Esophagus muscularis mucosa (tissue), 4 donors: ENCODE measurements around the gene CAMKV.

Experiments used
- EP300 ChIP-seq: sonication (generic); formaldehyde crosslinking; IDR thresholded peaks from one replicate; pipeline ENCODE4 v1.6.1; 2017; ENCODE audit warnings: antibody characterized with exemption
- POLR2A ChIP-seq: fragments of 450-650 bp; IDR thresholded peaks from one replicate; pipeline ENCODE4 v1.6.1; 2017; ENCODE audit warnings: antibody characterized with exemption, moderate library complexity, mild to moderate bottlenecking, low read depth
- POLR2AphosphoS5 ChIP-seq, 2 donors: sonication (generic); formaldehyde crosslinking; IDR thresholded peaks; one replicate each; pipeline ENCODE4 v1.6.1; 2017; ENCODE audit warnings: antibody characterized with exemption in 2 of 2
- TF ChIP-seq, protein P1 (sequence below), 3 experiments: fragments of 200-600 bp in 2 of 3; fragments of 450-650 bp in 1 of 3; sonication (generic) in 2 of 3; IDR thresholded peaks; one replicate each; pipeline ENCODE4 v1.5.1; 2017 to 2019; ENCODE audit warnings: antibody characterized with exemption in 3 of 3, mild to moderate bottlenecking in 2 of 3, moderate library complexity in 1 of 3

- TF ChIP-seq, protein P1, sequence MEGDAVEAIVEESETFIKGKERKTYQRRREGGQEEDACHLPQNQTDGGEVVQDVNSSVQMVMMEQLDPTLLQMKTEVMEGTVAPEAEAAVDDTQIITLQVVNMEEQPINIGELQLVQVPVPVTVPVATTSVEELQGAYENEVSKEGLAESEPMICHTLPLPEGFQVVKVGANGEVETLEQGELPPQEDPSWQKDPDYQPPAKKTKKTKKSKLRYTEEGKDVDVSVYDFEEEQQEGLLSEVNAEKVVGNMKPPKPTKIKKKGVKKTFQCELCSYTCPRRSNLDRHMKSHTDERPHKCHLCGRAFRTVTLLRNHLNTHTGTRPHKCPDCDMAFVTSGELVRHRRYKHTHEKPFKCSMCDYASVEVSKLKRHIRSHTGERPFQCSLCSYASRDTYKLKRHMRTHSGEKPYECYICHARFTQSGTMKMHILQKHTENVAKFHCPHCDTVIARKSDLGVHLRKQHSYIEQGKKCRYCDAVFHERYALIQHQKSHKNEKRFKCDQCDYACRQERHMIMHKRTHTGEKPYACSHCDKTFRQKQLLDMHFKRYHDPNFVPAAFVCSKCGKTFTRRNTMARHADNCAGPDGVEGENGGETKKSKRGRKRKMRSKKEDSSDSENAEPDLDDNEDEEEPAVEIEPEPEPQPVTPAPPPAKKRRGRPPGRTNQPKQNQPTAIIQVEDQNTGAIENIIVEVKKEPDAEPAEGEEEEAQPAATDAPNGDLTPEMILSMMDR (IDR thresholded peaks at IDR 0.05) = no peak
- no peak for TF ChIP-seq POLR2AphosphoS5 (IDR thresholded peaks at IDR 0.05)
- no peak for TF ChIP-seq POLR2A
- TF ChIP-seq EP300 = no peak
These were observed 3.9 kb upstream of the CAMKV start for GRCh38 chr3:49873623-49874022.
